SU-DHL-6 (cell line): ENCODE data around the gene SLC6A3.

ENCODE experiments used
- H2AFZ ChIP-seq: fragments of 200-600 bp; sonication (generic); 2 replicates; pipeline ENCODE4 v1.6.1; 2014; ENCODE audit warnings: low read depth, mild to moderate bottlenecking, moderate library complexity, mixed read lengths, antibody characterized with exemption, low read length; ENCODE audit not compliant: severe bottlenecking
- H3F3A ChIP-seq: fragments of 200-600 bp; shearing (Covaris generic); 2 replicates; pipeline ENCODE4 v1.6.0; 2016; ENCODE audit warnings: antibody characterized with exemption, mild to moderate bottlenecking; ENCODE audit not compliant: insufficient read depth
- H3K27ac ChIP-seq: fragments of 200-600 bp; sonication (generic); 2 replicates; pipeline ENCODE4 v1.5.1; 2016; ENCODE audit warnings: low read depth, mild to moderate bottlenecking, low read length, moderate library complexity, mixed read lengths
- H3K27me3 ChIP-seq: fragments of 200-600 bp; sonication (generic), shearing (Covaris generic); 2 replicates; pipeline ENCODE4 v1.6.0; 2014; ENCODE audit warnings: mild to moderate bottlenecking, low read length
- H3K36me3 ChIP-seq: fragments of 200-600 bp; sonication (generic); 2 replicates; pipeline ENCODE4 v1.6.1; 2014; ENCODE audit warnings: mild to moderate bottlenecking, low read length, mixed read lengths
- H3K4me2 ChIP-seq: fragments of 300-600, 200-600 bp; shearing (Covaris generic), sonication (generic); 2 replicates; pipeline ENCODE4 v1.6.0; 2014; ENCODE audit warnings: low read length, low read depth, mild to moderate bottlenecking; ENCODE audit not compliant: poor library complexity, severe bottlenecking
- H3K4me3 ChIP-seq: fragments of 200-600 bp; sonication (generic); 2 replicates; pipeline ENCODE4 v1.5.1; 2014; ENCODE audit warnings: antibody characterized with exemption, low read length, mild to moderate bottlenecking, mixed read lengths; ENCODE audit not compliant: insufficient read depth, poor library complexity, severe bottlenecking
- H3K79me2 ChIP-seq: fragments of 200-600 bp; sonication (generic); 2 replicates; pipeline ENCODE4 v1.6.1; 2014; ENCODE audit warnings: mild to moderate bottlenecking, low read length, moderate library complexity; ENCODE audit not compliant: insufficient read depth
- H3K9ac ChIP-seq: fragments of 200-600 bp; sonication (generic); 2 replicates; pipeline ENCODE4 v1.7.0; 2014; ENCODE audit warnings: mild to moderate bottlenecking, low read length
- H3K9me2 ChIP-seq: fragments of 200-600 bp; sonication (generic); replicated peaks from 2 replicates; pipeline ENCODE4 v1.6.1; 2014; ENCODE audit warnings: low read length; ENCODE audit not compliant: insufficient read depth
- H3K9me3 ChIP-seq: fragments of 200-600 bp; sonication (generic); 2 replicates; pipeline ENCODE4 v1.6.1; 2014; ENCODE audit warnings: low read length, mixed read lengths; ENCODE audit not compliant: insufficient read depth
- H4K20me1 ChIP-seq: fragments of 200-600 bp; sonication (generic); 2 replicates; pipeline ENCODE4 v1.6.1; 2014; ENCODE audit warnings: low read depth, mild to moderate bottlenecking, antibody characterized with exemption, low read length, moderate library complexity, mixed read lengths
- CTCF ChIP-seq: fragments of 200-600 bp; sonication (generic); IDR thresholded peaks from one replicate; pipeline ENCODE4 v1.5.1; 2017; ENCODE audit warnings: antibody characterized with exemption, mild to moderate bottlenecking, low read length, moderate library complexity; ENCODE audit not compliant: insufficient read depth, poor library complexity, severe bottlenecking
- EZH2phosphoT487 ChIP-seq: fragments of 200-600 bp; sonication (generic), shearing (Covaris generic); conservative IDR thresholded peaks from 2 replicates; pipeline ENCODE4 v1.6.1; 2018; ENCODE audit warnings: mild to moderate bottlenecking, antibody characterized with exemption, low read length, moderate library complexity, mixed read lengths

Gene SLC6A3

DNA sequence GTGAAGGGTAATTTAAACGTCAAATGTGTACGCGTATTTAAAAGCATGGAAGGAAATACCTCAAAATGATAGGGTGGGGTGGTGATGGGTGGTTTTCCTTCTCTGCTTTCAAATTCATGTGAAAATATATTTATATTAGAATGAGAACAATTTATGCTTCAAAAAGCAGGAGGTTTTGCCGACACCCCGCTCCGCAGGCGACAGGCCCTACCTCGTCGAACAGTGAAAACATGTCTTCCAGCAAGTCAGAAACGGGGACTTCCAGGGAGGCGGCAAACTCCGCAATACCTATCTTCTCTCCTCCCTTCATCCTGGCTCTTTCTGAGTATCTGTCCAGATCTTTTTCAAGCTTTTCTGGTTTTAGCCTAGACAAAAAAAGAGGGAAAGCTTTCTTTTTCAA, 28.5 kb upstream of the SLC6A3 start:
- Histone ChIP-seq H3K9me2 (no peaks in the 10 kb centered on the region), H3K27me3 (no peaks in the 10 kb centered on the region), H3F3A (no peaks in the 10 kb centered on the region), H3K9ac (no peak overlapping the region), H3K79me2 (no peaks in the 10 kb centered on the region), H3K4me2 (no peak overlapping the region), H3K9me3 (no peaks in the 10 kb centered on the region), H3K4me3 (no peak overlapping the region), H4K20me1 (no peaks in the 10 kb centered on the region), H3K27ac (no peak overlapping the region), H3K36me3 (0 out of 2 replicates have a peak, but pooled peaks cover 2% of the 10 kb centered on the region), H2AFZ (no peak overlapping the region)
- TF ChIP-seq EZH2phosphoT487, result no peak
- TF ChIP-seq CTCF, result no peak

GRCh38 chr5:1472964-1473628, 27.9 kb upstream of the SLC6A3 start:
- TF ChIP-seq EZH2phosphoT487 (no peak), CTCF (no peak)
- Histone ChIP-seq H3K27me3 (no peaks in the 10 kb centered on the region), H3K36me3 (no peaks in the 10 kb centered on the region), H3F3A (no peaks in the 10 kb centered on the region), H3K4me3 (no peak overlapping the region), H4K20me1 (no peaks in the 10 kb centered on the region), H3K4me2 (no peak overlapping the region), H3K9me3 (no peaks in the 10 kb centered on the region), H3K9ac (no peak overlapping the region), H3K9me2 (no peaks in the 10 kb centered on the region), H3K27ac (no peak overlapping the region), H3K79me2 (no peaks in the 10 kb centered on the region), H2AFZ (no peak overlapping the region)

GRCh38 chr5:1471997-1472963, 27.0 kb upstream of the SLC6A3 start:
- no peak overlapping the region for H3K27ac ChIP-seq
- H3K4me3 ChIP-seq, result no peak overlapping the region

More at GRCh38 chr5:1471997-1472963, 27.0 kb upstream of the SLC6A3 start:
- H4K20me1 ChIP-seq, result no peaks in the 10 kb centered on the region
- H3K27me3 ChIP-seq, result no peaks in the 10 kb centered on the region
- H2AFZ ChIP-seq, result no peak overlapping the region
- H3K9me2 ChIP-seq, result no peaks in the 10 kb centered on the region
- H3F3A ChIP-seq, result no peaks in the 10 kb centered on the region
- no peaks in the 10 kb centered on the region for H3K79me2 ChIP-seq
- H3K4me2 ChIP-seq, result no peak overlapping the region
- no peaks in the 10 kb centered on the region for H3K36me3 ChIP-seq
- no peak overlapping the region for H3K9ac ChIP-seq
- TF ChIP-seq CTCF, result no peak
- no peak for TF ChIP-seq EZH2phosphoT487
- H3K9me3 ChIP-seq, result no peaks in the 10 kb centered on the region
